Glomerular endothelial cell (primary cell): ENCODE data around the gene GMDS. TPM values are rescaled to one million over a fixed set of nuclear protein-coding genes. Genes with fewer than 3 reads are reported as not detected.
A peak's percentile ranks its signal among the peaks of the same experiment; 100 is the strongest.

Source experiments
- DNase-seq: peaks from one replicate; pipeline ENCODE4 v3.0.0-alpha.2; 2011; ENCODE audit warnings: low read depth, low spot score; ENCODE audit errors: extremely low read depth
- total RNA-seq: library from RNA; depleted of rRNA; stranded (reverse); fragments of >200 nt; gene quantifications from 2 replicates; pipeline ENCODE4 v1.2.3, GENCODE V29; 2015

The GMDS gene
- total RNA-seq, 1 donor from 2014 or later, result 26.3 TPM

DNA sequence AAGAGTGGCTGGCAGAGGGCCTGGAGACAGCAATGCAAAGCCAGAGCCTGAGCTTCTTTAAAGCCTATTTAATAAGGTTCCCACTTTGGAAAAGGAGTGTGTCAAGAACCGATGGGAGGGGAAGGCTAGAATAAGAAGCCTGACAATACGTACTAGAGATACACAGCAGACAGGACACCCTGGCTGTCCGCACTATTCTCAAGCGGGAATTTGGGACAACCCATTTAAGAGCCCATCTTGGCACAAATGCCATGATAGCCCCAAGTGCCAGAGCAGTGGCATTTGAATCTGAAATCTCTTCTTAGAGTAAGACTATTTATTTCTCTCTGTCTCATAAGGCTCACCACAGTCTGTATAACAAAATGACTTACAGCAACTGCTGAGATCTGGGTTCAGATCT, 3.1 kb downstream of the GMDS start:
- DNase-seq, result no peak

DNA sequence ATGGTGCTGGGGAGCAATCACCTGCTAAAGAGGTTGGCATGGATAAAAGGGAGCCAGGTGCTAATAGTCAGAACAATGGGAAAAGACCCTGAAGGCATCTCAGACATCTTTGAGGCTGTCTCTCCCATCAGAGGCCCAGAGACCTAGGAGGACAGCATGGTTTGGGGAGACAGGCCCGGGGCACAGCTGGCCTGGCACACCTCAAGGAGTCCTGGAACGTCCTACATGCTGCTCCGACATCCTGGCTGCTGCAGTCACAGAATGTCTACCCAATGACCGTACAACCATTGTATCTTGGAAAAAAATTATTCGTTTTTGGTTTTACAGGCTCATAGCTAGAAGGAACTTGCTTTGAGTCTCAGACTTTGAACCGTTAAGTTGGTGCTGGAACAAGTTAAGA, 4.4 kb downstream of the GMDS start:
- DNase-seq, result no peak

GRCh38 chr6:2237001-2237400, 8.4 kb downstream of the GMDS start:
- peak; percentile 74 for DNase-seq

GRCh38 chr6:2235777-2236495, 9.5 kb downstream of the GMDS start:
- DNase-seq, result no peak

DNA sequence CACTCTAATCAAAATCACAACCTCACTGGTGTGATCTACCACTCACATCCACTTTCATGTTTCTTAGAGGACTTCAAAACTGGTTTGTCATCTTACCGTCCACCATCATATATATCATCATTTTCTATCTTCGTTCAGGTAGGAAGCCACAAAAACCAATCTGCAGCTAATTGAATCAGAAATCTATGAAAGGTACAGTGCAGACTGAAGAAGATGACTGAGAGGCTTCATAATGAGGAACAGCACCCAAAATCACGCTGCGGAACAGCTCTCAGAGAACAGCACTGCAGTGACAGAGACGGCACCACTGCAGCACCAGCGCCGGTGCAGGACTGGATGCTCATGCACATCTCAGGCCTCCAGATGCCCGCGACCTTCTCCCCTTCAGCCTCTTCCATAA, 13.0 kb downstream of the GMDS start:
- no peak for DNase-seq

DNA sequence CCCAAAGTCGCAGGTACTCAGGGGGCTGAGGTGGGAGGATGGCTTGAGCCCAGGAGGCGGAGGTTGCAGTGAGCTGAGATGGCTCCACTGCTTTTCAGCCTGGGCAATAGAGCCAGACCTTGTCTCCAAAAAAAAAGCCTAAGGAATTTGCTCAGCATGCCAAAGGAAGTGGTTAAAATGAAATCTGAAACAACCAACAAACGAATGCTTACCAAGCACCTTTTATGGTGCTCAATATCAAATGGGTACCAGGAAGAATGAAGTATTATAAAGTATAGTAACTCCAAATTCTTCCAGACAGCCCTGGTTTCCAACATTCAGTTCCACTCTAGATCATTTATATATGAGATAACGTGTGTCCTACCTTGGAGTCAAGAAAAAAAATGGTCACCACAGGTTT, 14.0 kb downstream of the GMDS start:
- DNase-seq, result no peak

DNA sequence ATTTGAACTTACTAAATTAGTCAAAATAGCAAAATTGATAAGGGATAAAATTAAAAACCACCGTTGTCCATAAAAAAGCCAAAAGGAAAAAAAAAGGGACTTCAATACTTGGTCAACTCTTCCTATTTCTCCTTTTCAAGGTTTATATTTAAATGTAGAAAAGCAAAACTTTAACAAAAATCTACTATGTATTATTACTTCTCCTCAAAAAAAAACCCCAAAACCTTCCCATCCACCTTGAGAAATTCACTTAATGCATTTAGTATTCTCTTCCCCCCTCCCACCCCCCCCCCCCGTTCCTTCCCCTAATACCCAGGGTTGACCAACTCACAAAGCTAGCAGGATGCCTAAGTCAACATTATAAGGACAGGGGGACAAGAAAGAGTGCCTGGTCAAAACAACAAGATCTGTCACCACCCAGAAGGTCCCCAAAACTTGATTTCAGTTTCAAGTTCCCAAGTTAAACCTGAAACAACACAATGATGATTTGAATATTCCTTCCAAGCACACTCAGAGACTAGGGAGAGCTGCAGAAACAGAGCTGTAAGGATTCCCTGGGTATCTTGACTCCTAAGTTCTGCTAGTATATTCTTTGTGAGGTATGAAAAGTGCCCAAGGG, 14.6 kb downstream of the GMDS start:
- no peak for DNase-seq

DNA sequence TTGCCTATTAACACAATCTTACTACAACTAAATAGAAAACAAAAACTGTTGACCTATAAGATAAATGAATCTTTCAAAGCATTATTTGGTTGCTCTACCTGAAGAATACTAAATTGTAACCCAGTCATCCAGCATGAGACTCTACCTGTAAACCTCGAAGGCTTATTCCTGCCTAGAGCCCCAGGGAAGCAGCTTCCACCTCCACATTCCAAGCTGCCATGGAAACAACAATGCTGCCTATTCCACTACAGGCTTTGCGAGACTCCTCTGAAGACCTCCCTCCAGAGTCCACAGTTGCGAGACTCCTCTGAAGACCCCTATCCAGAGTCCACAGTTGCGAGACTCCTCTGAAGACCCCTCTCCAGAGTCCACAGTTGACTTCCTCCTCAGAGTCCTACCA, 15.7 kb downstream of the GMDS start:
- no peak for DNase-seq

- no peak for DNase-seq
Measured at GRCh38 chr6:2229039-2229438, 16.4 kb downstream of the GMDS start.

DNA sequence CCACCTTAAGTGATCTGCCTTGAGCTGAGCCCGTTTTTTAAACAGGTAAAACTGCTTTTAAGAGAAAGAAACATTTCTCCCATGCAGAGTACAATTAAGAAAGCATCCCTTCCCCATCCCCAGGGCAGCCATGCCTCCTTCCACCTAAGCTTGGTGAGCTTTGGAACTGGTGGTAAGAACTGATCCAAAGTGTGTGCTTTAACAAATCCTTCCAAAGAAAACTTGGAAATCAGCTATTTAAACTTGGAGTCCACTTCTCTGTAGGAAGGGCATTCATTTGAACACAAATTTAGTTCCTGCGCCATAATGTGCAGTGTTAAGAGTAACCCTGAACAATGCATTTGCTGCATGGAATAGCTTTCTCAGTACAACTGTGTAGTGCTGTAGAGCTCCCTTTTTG, 17.0 kb downstream of the GMDS start:
- DNase-seq, result no peak

- DNase-seq, result no peak
Measured at GRCh38 chr6:2226775-2227174, 18.6 kb downstream of the GMDS start.

- DNase-seq, result no peak
Measured at GRCh38 chr6:2225422-2226392, 19.7 kb downstream of the GMDS start.

GRCh38 chr6:2224847-2225382, 20.5 kb downstream of the GMDS start:
- no peak for DNase-seq

- DNase-seq, result no peak
Measured at GRCh38 chr6:2222275-2222842, 23.0 kb downstream of the GMDS start.

DNA sequence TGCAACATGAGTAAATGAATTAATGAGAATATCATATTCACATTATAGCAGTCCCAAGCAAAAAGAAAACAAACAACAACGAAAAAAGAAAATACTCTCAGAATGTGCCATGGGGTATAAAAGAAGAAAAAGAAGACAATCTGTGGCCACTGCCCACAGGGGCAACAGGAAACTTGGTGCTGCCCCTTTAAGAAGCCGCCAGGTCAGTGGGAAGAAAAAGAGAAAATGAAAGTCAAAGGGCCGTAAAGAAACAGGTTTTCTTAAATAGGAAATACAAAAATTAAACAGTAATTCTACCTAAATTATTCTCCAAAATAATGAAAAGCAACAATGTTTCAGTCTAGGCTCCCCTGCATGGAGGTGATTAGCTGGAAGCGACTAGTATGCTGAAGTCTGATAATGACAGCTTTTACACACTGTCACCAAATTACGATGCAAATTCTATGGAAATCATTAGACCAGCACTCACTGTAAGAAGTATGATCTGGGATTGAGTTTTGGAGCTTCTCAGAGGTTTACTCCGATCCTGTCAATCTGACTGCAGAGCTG, 23.6 kb downstream of the GMDS start:
- no peak for DNase-seq

GRCh38 chr6:2220154-2220553, 25.3 kb downstream of the GMDS start:
- no peak for DNase-seq

GRCh38 chr6:2218866-2219265, 26.5 kb downstream of the GMDS start:
- DNase-seq, result no peak

DNA sequence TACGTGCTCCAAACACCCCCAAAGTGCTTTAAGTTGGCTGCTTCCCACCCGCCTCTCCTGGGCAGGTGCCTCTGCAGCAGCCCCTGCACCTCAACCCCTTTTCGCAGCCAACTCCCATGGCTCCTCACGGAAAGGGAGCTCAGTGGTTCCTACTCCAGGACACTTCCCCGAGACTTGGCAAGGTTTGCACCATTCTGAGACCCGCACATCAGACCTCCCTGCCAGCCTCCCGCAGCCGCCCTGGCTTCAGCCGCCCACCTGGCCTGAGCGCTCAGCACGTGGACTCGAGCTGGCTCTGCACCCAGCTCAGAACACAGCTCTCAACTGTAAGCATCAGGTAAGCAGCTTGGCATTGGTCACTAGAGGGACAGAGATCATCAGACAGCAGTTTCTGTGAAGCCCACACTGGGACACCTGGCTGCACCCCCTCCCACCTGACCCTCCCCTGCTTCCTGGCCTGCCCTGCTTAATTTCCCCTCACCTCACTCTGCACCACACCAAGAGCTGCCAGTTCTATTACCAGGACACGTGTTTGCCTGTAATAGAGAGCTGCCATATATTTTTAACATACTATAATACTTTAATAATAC, 28.5 kb downstream of the GMDS start:
- DNase-seq, result no peak

GRCh38 chr6:2215342-2215741, 30.1 kb downstream of the GMDS start:
- no peak for DNase-seq

GRCh38 chr6:2213086-2213485, 32.3 kb downstream of the GMDS start:
- DNase-seq, result no peak
